ENCODE measurements around the gene LHX2.

Gene LHX2

DNA sequence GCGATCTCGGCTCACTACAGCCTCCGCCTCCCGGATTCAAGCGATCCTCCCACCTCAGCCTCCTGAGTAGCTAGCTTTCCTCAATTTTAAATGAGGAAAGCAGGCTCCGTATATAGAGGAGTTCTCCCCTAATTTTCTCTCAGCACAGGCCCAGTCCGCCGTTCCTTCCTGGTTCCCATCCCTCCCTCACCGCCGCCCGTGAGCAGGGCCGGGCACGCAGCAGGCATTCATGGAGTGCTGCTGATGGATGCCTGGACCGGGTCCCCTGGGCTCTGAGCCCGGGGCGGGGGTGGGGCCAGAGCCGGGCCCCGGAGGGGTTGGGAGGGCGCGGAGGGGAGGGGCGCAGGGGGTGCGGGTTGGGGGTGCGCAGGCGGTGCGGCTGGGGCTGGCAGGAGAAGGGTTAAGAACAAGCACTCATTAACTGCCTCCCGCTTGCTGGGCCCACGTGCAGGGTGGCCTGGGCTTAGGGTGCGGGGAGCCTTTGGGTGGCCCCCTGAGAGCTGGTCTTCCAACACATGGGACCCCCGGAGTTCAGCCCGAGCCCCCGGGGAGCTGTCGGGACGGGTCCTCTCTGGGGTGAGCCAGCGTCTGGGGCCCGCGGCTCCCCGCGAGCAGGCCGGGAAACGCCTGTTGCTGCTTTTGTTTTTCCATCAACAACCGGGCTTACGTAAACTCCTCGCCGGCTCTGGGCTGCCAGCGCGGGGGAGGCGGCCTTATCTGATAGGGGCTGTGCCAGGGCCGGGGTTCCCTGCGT, 33.7 kb downstream of the LHX2 start:
- Histone ChIP-seq H3K27ac (ENCODE audit: low read length) (no peak overlapping the region), H3K27me3 (ENCODE audit: control insufficient read depth in 1 of 2, insufficient read depth in 2 of 2, low read length in 2 of 2) (peaks cover 17 to 29% of the 10 kb centered on the region in 2 donors), H3K36me3 (ENCODE audit: control insufficient read depth in 2 of 2, insufficient read depth in 2 of 2, low read length in 2 of 2) (no peaks in the 10 kb centered on the region), H3K4me1 (ENCODE audit: control insufficient read depth, insufficient read depth, low read length) (peaks cover 19% of the 10 kb centered on the region), H3K9me3 (ENCODE audit: control insufficient read depth in 2 of 2, low read length in 2 of 2) (no peaks in the 10 kb centered on the region), H3K9ac (ENCODE audit: low read length in 2 of 2) (peak overlapping the region in 1 of 2 donors; percentile 47), H3K4me3 (ENCODE audit: low read length in 2 of 2) (peak overlapping the region in 1 of 2 donors; percentile 68)

- peak overlapping the region in 1 of 2 donors; percentile 68 for H3K4me3 ChIP-seq (ENCODE audit: low read length in 2 of 2)
- no peak overlapping the region for H3K9ac ChIP-seq (ENCODE audit: low read length in 2 of 2)
- H3K4me1 ChIP-seq (ENCODE audit: control insufficient read depth, insufficient read depth, low read length): peaks cover 13% of the 10 kb centered on the region
- no peak overlapping the region for H3K27ac ChIP-seq (ENCODE audit: low read length)
- peaks cover 15 to 29% of the 10 kb centered on the region in 2 donors for H3K27me3 ChIP-seq (ENCODE audit: control insufficient read depth in 1 of 2, insufficient read depth in 2 of 2, low read length in 2 of 2)
- H3K9me3 ChIP-seq (ENCODE audit: control insufficient read depth in 2 of 2, low read length in 2 of 2): no peaks in the 10 kb centered on the region
- no peaks in the 10 kb centered on the region for H3K36me3 ChIP-seq (ENCODE audit: control insufficient read depth in 2 of 2, insufficient read depth in 2 of 2, low read length in 2 of 2)
These were observed 34.2 kb downstream of the LHX2 start for GRCh38 chr9:124045830-124046177.

- no peaks in the 10 kb centered on the region for H3K36me3 ChIP-seq (ENCODE audit: control insufficient read depth in 2 of 2, insufficient read depth in 2 of 2, low read length in 2 of 2)
- no peak overlapping the region for H3K27ac ChIP-seq (ENCODE audit: low read length)
- H3K4me3 ChIP-seq (ENCODE audit: low read length in 2 of 2): no peak overlapping the region
- no peak overlapping the region for H3K9ac ChIP-seq (ENCODE audit: low read length in 2 of 2)
- no peaks in the 10 kb centered on the region for H3K9me3 ChIP-seq (ENCODE audit: control insufficient read depth in 2 of 2, low read length in 2 of 2)
- H3K4me1 ChIP-seq (ENCODE audit: control insufficient read depth, insufficient read depth, low read length): peaks cover 9% of the 10 kb centered on the region
- H3K27me3 ChIP-seq (ENCODE audit: control insufficient read depth in 1 of 2, insufficient read depth in 2 of 2, low read length in 2 of 2): peaks cover 15 to 27% of the 10 kb centered on the region in 2 donors
These were observed 34.6 kb downstream of the LHX2 start for GRCh38 chr9:124046189-124046588.

- H3K27me3 ChIP-seq (ENCODE audit: control insufficient read depth in 1 of 2, insufficient read depth in 2 of 2, low read length in 2 of 2): peaks cover 5 to 17% of the 10 kb centered on the region in 2 donors
- no peaks in the 10 kb centered on the region for H3K9me3 ChIP-seq (ENCODE audit: control insufficient read depth in 2 of 2, low read length in 2 of 2)
- no peak overlapping the region for H3K4me3 ChIP-seq (ENCODE audit: low read length in 2 of 2)
- H3K4me1 ChIP-seq (ENCODE audit: control insufficient read depth, insufficient read depth, low read length): peaks cover 3% of the 10 kb centered on the region
- H3K9ac ChIP-seq (ENCODE audit: low read length in 2 of 2): no peak overlapping the region
- H3K27ac ChIP-seq (ENCODE audit: low read length): no peak overlapping the region
- no peaks in the 10 kb centered on the region for H3K36me3 ChIP-seq (ENCODE audit: control insufficient read depth in 2 of 2, insufficient read depth in 2 of 2, low read length in 2 of 2)
These were observed 35.7 kb downstream of the LHX2 start for GRCh38 chr9:124047251-124047672.

- Histone ChIP-seq H3K9ac (ENCODE audit: low read length in 2 of 2) (no peak overlapping the region), H3K4me1 (ENCODE audit: control insufficient read depth, insufficient read depth, low read length) (no peaks in the 10 kb centered on the region), H3K27me3 (ENCODE audit: control insufficient read depth in 1 of 2, insufficient read depth in 2 of 2, low read length in 2 of 2) (peaks cover 0 to 4% of the 10 kb centered on the region in 2 donors), H3K36me3 (ENCODE audit: control insufficient read depth in 2 of 2, insufficient read depth in 2 of 2, low read length in 2 of 2) (no peaks in the 10 kb centered on the region), H3K9me3 (ENCODE audit: control insufficient read depth in 2 of 2, low read length in 2 of 2) (no peaks in the 10 kb centered on the region), H3K4me3 (ENCODE audit: low read length in 2 of 2) (no peak overlapping the region), H3K27ac (ENCODE audit: low read length) (no peak overlapping the region)
These were observed 39.4 kb downstream of the LHX2 start for GRCh38 chr9:124050955-124051354.

DNA sequence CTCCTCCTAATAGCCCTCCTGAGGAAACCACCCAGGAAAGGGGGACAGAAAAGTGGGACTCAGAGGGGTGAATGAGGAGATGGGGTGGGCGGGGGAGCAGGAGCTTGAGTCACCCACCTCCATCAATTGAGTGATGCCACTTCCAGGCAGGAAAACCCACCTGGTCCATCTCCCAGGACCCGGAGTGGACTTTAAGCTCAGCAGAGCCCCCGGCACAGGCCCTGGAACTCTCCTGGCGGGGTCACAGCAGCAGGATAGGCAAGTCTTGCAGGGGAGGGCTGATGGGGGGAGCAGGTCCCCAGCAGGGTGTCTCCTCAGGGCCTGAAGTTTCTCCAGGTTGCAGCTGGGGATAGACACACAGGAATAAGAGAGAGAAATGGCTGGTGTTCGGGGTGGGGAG, 40.8 kb downstream of the LHX2 start:
- Histone ChIP-seq H3K9ac (ENCODE audit: low read length in 2 of 2) (no peak overlapping the region), H3K4me3 (ENCODE audit: low read length in 2 of 2) (no peak overlapping the region), H3K36me3 (ENCODE audit: control insufficient read depth in 2 of 2, insufficient read depth in 2 of 2, low read length in 2 of 2) (no peaks in the 10 kb centered on the region), H3K27me3 (ENCODE audit: control insufficient read depth in 1 of 2, insufficient read depth in 2 of 2, low read length in 2 of 2) (peaks cover 0 to 4% of the 10 kb centered on the region in 2 donors), H3K4me1 (ENCODE audit: control insufficient read depth, insufficient read depth, low read length) (no peaks in the 10 kb centered on the region), H3K9me3 (ENCODE audit: control insufficient read depth in 2 of 2, low read length in 2 of 2) (no peaks in the 10 kb centered on the region), H3K27ac (ENCODE audit: low read length) (no peak overlapping the region)

DNA sequence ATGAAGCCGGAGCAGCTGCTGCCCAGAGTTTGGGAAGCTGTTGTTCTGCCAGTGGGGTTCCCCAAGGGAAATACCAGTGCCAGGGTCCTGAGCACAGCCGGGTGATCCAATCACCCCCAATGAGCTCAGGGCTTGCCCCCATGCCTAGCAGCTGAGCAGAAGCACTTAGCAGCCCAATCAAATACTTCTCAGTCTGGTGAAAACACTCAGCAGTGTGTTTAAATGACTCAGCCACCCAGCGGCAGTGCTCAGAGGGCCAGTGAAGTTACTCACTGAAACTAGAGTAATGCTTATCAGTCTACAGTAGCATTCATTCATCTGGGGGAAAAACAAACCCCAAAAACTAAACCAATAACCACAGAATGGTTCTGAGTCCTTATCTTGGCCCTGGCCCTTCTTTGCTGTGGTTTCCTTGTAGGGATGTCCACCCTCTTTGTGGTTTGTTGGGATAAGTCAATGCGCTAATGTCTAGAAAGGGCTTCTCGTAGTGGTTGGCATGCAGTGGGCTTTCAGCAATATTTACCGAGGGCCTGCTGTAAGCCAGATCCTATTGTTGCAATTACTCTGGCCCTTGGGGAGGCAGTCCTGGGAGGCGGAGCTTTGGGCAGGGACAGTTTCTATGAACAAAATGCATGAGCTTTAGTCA, 43.1 kb downstream of the LHX2 start:
- H3K27me3 ChIP-seq (ENCODE audit: control insufficient read depth in 1 of 2, insufficient read depth in 2 of 2, low read length in 2 of 2): peaks cover 0 to 8% of the 10 kb centered on the region in 2 donors

GRCh38 chr9:124060844-124061605, 49.5 kb downstream of the LHX2 start:
- Histone ChIP-seq H3K27ac (ENCODE audit: low read length) (no peak overlapping the region), H3K4me3 (ENCODE audit: low read length in 2 of 2) (no peak overlapping the region), H3K9ac (ENCODE audit: low read length in 2 of 2) (no peak overlapping the region), H3K36me3 (ENCODE audit: control insufficient read depth in 2 of 2, insufficient read depth in 2 of 2, low read length in 2 of 2) (no peaks in the 10 kb centered on the region), H3K27me3 (ENCODE audit: control insufficient read depth in 1 of 2, insufficient read depth in 2 of 2, low read length in 2 of 2) (peaks cover 5% of the 10 kb centered on the region in 2 donors), H3K9me3 (ENCODE audit: control insufficient read depth in 2 of 2, low read length in 2 of 2) (no peaks in the 10 kb centered on the region), H3K4me1 (ENCODE audit: control insufficient read depth, insufficient read depth, low read length) (no peaks in the 10 kb centered on the region)

More for the DNA sequence above, 43.1 kb downstream of the LHX2 start:
- no peak overlapping the region for H3K4me3 ChIP-seq (ENCODE audit: low read length in 2 of 2)
- no peaks in the 10 kb centered on the region for H3K9me3 ChIP-seq (ENCODE audit: control insufficient read depth in 2 of 2, low read length in 2 of 2)
- H3K4me1 ChIP-seq (ENCODE audit: control insufficient read depth, insufficient read depth, low read length): no peaks in the 10 kb centered on the region
- no peak overlapping the region for H3K9ac ChIP-seq (ENCODE audit: low read length in 2 of 2)
- no peak overlapping the region for H3K27ac ChIP-seq (ENCODE audit: low read length)
- H3K36me3 ChIP-seq (ENCODE audit: control insufficient read depth in 2 of 2, insufficient read depth in 2 of 2, low read length in 2 of 2): no peaks in the 10 kb centered on the region

GRCh38 chr9:124062172-124062571, 50.6 kb downstream of the LHX2 start:
- Histone ChIP-seq H3K9ac (ENCODE audit: low read length in 2 of 2) (no peak overlapping the region), H3K27ac (ENCODE audit: low read length) (no peak overlapping the region), H3K27me3 (ENCODE audit: control insufficient read depth in 1 of 2, insufficient read depth in 2 of 2, low read length in 2 of 2) (peaks cover 5% of the 10 kb centered on the region in 2 donors), H3K4me1 (ENCODE audit: control insufficient read depth, insufficient read depth, low read length) (no peaks in the 10 kb centered on the region), H3K4me3 (ENCODE audit: low read length in 2 of 2) (no peak overlapping the region), H3K9me3 (ENCODE audit: control insufficient read depth in 2 of 2, low read length in 2 of 2) (no peaks in the 10 kb centered on the region), H3K36me3 (ENCODE audit: control insufficient read depth in 2 of 2, insufficient read depth in 2 of 2, low read length in 2 of 2) (no peaks in the 10 kb centered on the region)

DNA sequence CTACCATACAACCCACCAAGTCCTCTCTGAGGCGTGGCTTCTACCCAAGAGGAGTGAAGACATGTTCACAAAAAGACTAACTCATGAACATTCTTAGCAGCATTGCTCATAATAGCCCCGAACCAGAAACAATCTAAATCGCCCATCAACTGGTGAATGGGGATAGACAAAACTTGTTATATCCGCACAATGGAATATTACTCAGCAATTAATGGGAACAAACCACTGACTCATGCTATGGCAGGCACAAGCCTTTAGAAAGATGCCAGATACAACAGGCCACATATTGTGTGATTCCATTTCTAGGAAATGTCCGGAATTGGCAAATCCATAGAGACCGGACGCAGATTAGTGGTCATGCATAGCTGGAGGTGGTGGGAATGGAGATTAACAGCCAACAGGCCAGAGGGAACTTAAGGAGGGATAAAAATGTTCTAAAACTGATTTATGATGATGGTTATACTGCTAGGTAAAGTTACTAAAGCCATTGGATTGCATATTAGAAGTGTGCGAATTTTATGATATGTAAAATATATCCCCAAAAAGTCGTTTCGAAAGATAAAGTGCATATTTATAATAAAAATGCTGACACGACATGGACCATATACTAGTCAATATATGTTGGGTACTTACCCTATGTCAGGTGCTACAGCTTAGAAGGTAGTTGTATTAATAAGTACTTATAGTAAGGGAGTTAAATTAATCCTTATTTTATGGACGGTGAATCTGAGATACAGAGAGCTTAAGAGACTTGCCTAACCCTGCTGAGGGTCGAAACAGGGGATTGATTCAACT, 55.4 kb downstream of the LHX2 start:
- Histone ChIP-seq H3K4me1 (ENCODE audit: control insufficient read depth, insufficient read depth, low read length) (no peaks in the 10 kb centered on the region), H3K36me3 (ENCODE audit: control insufficient read depth in 2 of 2, insufficient read depth in 2 of 2, low read length in 2 of 2) (no peaks in the 10 kb centered on the region), H3K27ac (ENCODE audit: low read length) (no peak overlapping the region), H3K9ac (ENCODE audit: low read length in 2 of 2) (no peak overlapping the region), H3K27me3 (ENCODE audit: control insufficient read depth in 1 of 2, insufficient read depth in 2 of 2, low read length in 2 of 2) (peaks cover under 1 to 3% of the 10 kb centered on the region in 2 donors), H3K9me3 (ENCODE audit: control insufficient read depth in 2 of 2, low read length in 2 of 2) (peaks cover 5 to 7% of the 10 kb centered on the region in 2 donors), H3K4me3 (ENCODE audit: low read length in 2 of 2) (no peak overlapping the region)

Measured in stomach smooth muscle (tissue), 2 donors.